ENCODE measurements around the gene NOL4L.

NOL4L gene

DNA sequence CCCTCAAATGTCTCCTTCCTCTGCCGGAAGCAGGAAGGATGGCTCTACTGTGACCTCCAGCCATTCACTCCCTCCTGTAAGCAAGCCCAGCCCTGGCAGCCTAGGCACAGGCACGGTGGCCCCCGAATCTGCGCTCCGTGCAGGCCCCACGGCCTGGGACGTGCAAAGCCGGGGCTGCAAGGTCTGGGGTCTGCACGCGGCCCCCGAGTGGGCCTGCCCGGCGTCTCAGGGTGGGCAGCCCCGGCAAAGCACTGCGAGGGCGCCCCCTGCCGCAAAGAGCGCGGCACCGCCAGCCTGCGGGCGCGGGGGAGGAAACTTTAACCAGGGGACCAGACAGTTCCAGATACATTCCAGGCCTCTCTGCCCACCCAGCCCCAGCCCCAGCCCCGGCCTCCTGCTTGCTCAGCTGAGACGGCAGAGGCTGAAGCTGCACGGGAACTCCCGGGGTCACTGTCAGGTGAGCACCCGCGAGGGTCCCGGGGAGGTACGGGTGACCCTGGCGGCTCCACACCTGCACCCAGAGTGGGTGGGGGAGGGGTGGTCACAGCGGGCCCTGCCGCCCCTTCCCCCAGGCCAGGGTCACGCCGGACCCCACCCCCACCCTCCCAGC, 128.2 kb downstream of the NOL4L start:
- no peak for DNase-seq (ENCODE audit: low read depth)

DNA sequence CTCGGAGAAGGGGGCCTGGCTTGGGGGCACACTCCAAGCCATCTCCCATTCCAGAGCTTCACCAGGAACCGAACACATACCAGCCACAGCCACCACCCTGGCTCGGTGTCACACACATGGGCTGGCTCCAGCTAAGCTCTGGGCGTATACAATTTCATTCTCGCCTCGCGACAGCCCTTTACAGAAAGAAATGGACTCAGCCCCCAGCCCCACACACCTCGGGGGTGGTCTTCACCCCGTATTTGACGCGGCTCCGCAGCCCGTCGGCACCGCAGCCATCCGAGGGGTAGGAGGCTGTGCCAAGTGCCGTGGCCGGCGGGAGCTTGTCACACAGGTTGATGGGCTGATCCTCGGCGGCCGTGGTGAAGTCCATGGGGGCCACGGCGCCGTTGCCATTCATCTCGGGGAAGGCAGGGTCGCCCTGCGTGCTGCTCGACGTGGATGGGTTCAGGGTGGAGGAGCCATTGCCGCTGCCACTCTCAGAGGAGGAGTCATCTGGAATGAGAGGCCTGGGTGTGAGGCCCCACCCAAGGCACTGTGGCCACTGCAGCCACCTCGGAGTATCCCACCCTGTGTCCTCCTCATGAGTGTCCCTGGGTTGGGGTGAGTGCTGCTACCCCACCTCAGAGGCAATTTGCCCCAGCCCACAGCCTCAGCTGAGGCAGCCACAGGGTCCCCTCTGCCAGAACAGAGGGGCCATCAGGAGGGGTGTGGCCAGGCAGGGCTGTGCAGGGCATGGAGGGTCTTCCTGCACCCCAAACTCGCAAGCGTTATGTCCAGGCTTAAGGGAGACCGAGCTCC, 129.0 kb downstream of the NOL4L start:
- DNase-seq (ENCODE audit: low read depth), result no peak

DNA sequence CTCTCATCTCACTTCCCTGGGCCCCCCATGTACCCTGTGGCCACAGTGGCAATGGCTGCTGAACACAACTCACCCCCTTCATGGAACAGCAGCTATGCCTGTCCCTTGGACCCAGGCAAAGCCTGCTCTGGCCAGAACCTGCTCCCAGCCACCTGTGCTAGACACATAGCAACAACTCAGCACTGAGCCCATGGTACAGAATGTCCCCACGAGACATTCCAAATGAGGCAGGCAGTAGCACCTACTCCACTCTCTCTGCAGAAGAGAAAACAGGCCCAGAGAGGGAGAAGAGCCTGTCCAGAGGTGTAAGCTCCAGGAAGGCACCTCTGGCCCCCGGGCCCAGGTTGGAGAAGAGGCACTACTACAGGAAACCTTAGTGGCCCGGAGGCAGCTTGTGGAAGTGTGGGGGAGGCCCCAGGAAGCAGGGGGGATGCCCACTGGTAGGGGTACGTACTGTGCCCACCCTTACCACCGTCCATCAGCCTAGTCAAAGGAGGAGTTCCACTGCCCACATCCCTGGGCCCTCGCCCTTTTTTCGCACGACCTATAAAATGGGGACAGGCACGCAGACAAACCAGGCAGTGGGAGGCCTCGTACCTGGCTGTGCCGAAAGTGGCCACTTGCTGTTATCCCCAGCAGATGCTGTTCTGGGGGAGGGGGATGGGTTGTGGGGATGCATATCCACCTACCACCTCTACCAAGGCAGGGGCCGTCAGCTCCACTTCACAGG, 129.8 kb downstream of the NOL4L start:
- DNase-seq (ENCODE audit: low read depth), result no peak

DNA sequence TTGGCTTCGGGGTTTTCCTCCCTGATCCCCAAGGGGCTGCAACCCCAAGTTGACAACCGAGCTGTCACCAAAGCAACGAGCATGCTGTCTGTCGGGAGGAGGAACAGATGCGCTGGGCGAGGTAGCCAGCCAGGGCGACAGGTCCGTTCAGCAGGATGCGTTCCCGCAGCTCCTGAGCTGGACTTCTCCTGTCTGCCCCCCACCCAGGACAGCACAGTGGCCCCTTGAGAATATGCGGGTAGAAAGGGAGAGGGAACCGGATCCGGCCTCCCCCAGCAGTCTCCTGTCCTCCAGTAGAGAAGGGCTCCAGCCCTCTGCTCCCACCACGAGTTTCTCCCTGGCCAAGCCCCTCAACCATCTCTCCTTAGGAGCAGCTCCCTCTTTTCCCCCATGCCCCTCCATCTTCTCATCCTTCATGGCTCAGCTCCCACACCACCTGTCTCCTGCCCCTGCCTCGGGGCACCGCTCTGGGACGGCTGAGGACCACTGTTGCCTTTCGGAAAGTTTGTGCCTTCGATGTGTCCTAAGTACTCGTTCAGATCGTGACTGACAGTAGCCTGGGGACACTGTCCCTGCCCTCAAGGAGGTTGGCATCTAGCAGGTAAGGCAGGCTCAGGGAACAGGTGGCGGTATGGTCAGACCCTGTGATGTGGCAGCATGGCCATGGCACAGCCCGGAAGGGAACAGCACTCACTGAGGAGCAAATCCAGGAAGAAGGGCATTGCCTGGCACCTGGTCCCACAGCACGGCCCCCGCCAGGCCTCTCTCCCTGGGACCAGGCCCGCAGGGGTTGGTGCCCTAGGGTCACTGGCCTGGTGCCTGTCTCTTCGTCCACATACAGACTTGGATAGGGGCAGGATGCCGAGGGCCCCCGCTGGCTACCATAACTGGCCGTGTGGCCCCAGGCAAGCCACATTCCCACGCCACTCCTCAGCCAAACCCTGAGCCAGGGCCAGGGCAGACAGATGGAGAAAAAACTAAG, 130.7 kb downstream of the NOL4L start:
- no peak for DNase-seq (ENCODE audit: low read depth)

DNA sequence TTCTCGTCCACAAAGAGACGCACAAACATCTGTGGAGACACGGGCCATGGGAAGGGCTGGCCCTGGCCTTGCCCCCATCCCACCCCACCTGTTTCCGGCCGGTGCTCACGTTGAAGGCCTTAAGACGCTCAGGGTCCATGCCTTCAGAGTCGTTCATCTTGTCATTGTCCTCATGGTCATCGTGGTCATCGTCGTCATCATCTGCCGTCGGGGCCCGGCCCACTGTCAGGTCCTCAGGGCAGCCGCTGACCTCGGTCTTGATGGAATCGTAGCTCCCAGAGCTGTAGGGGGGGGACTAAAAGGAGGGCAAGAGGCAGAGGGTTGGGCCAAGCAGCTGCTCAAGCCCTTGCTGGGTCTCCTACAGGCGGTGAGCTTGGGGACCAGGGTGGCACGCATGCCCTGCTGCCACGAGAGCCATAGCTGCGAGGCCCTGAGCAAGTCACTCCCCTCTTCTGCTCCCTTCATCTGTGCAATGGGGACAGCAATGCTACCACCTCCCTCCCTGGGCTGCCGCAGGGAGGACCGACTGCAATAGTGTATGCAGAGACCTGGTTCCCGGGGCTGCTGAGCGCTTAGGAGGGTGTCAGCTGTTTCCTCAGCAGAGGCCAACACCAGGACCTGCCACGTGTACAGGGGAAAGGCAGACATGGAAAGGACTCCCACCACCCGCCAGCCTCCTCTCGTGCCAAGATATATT, 131.5 kb downstream of the NOL4L start:
- no peak for DNase-seq (ENCODE audit: low read depth)

DNA sequence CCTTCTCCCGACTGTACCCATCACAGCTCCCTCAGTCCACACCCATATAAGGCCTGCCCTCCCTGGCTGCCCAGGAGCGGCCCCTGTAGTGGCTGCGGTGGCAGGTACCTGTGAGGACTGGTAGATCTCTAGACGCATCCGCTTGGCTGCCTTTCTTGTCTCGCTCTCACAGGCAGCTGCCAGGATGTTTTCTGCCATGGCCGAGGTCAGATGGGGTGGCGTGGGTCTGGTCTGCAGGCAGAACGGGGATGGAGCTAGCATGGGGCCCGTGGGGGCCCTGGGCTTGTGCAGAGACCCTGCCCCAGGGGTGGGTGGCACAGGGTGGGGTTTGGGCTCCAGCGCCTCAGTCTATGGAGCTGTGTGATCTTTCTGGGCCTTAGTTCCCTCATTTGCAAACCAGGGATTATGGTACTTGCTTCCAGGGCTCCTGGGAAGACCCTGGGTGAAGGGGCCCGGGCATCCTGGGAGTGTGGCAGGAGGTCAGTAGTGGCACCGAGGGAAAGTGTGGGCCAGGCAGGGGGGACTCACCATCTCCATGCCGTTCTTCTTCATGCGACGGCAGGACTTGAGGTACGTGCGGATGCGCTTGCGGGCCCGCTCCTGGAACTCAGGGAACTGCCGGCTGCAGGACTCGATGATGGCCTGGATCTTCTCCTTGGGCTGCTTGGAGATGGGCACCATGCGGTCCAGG, 132.2 kb downstream of the NOL4L start:
- DNase-seq (ENCODE audit: low read depth), result no peak

DNA sequence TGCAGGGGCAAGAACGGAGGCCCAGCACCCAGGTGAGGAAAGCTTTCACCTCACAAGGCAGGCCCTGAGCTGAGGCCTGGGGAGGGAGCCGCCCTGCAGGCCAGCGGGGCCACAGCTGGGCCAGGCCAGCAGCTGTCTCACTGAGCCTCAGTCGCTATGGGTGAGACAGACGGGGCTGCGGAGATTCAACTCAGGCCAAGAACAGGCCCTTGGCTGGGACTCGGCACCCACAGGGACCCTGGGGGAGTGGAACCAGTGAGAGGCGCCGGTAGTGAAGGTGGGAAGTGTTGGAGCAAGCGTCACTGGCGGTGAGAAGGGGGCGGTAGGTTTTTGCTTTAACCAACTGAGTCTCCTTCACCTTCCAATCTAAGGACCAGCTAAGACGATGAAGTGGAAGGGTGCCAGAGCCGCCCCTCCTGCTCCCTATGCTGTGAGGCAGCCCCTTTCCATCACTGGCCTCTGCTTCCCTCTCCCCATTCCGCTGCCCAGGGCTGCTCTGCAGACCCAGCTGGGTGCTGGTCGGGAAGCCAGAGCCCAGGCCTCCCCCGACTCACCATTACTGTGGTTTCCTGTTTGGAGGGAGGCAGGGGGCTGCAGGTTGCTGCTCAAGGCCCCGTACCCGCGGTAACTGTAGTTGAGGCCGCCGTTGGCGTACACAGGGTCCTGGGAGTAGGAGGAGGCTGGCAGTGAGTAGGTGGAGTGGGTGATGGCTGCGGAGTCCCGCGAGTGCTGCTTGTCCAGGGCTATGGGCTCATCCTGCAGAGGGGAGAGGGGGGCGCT, 133.3 kb downstream of the NOL4L start:
- no peak for DNase-seq (ENCODE audit: low read depth)

DNA sequence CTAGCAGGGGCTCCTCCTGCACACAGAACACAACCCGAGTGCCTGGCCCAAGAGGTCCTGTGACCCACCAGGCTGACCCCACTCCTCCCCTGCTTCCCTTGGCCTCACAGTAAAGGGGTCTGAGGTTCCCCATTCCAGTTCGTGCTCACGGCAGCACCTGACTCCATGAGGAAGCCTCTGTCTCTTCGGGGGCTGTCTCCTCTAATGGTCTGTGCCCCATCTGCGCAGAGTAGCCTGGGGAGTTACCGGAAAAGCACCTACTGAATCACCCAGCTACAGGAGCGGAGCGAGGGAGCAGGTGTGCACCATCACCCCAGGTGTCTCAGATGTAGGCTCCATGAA, 133.8 kb downstream of the NOL4L start:
- no peak for DNase-seq (ENCODE audit: low read depth)

DNA sequence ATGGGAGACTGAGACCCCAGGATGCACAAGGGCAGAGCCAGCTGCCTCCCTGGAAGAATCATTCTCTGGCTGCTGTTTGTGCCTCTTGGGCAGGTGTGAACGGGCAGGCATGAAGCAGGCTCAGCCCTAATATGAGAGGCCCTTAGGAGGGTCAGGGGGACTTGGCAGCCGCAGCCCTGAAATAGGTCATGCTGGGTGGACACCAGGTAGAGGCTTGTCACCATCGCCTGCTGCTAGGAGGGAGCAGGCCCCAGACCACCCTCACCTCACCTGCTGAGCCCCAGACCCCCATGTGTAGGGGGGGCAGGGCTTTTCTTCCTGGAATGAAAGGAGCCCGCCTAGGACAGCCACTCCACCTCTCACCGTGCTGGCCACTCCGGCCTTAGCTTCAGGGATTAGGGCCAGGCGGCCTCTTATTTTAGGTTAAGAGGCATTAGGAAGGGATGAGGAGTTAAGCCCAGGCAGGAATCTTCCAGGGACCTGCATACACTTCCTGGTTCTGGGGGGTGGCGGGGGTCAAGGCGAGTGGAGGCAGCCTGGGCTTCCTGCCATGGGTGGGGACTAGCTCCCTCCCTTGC, 134.6 kb downstream of the NOL4L start:
- DNase-seq (ENCODE audit: low read depth), result no peak

DNA sequence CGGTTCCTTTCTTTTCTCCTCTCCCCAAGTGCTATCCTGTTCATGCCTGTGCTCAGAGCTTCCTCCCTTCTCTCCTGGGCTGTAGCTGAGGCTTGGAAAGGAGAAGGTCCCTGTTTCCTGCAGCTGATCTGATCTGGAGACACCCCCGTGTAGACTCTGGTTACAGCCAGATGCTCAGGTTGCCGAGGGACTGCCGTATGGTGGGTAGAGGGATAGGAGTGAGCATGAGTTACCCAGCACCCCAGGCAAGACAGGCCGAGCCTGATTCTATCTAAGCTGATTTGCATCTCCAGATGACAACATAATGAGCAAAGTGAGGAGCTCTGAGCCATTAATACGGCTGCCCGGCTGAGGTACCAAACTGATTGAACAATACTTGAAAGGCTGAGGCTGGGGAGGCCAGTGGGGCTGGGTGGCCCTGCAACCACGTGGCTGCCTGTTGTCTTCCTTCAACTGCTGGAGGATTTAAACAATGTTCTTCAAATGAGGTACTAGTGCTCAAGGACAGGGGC, 135.2 kb downstream of the NOL4L start:
- DNase-seq (ENCODE audit: low read depth), result no peak

DNA sequence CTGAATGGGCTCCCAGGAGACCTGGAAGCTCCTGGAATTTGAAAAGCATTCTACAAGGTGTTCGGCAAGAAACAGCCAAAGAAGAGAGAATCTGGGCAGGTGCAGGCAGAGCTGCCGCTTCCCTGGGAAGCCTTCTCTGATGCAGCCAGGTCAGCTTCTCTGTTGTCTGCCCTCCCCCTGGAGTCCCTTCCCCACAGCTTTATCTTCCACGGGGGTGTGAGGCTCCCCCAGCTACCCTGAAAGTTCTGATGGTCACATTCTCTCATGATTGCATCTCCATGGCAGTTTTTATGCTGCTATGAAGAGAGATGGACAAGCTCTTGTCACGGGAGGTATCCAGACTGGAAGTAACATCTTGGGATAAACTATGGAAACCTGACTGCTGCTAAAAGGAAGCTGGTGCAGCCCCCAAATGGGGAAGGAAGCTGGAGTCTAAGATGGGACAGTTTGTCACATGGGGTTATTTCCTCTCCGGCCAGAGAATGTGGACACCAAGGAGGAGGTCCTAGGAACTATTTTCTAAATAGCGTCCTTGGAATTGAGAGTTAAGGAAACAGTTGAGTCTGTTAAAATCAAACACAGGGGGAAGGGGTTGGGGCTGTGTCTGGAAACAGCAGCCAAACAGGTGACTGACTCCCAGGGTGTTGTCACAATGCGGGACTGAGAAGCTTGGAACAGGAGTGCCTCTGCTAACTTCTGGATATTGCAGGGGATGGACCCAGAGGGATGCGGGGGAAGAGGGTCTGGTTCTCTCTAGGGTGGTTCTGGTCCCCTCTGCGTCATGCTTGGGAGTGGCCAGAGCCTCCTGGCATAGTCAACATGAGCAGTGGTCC, 135.9 kb downstream of the NOL4L start:
- DNase-seq (ENCODE audit: low read depth), result no peak

DNA sequence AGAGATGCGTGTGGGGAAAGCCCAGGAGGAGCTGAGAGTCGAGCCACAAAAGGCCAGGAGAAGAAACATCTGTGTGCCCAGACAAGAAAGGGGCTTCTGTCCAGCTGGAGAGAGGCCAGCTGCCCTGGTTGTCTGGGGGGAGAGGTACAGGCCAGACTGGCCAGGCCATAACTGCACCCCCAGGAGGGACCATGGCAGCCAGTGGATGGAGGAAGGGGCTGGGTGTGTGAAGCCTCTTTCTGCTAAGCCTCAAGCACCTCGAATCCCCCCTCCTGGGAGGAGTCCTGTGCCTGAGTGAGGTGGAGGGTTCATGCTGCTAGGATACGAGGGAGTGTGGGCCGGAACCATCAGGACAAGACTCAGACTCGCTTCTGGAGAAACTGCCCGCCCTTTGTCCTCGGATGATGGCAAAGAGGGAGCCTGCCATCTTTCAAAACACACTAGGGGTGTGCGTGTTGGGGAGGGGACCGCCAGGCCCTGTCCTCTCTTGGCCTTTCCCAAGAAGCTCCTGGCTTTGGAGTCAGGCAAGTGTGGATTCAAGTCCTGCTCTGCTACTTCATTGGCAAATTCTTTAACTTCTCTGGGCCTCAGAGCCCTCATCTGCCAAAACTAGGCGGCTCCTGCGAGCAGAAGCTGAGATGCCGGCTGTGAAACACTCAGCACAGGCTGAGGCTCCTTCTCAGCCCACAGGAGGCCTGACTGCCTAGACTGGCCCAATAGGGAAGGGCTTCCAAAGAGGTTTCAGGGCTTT, 136.7 kb downstream of the NOL4L start:
- no peak for DNase-seq (ENCODE audit: low read depth)

DNA sequence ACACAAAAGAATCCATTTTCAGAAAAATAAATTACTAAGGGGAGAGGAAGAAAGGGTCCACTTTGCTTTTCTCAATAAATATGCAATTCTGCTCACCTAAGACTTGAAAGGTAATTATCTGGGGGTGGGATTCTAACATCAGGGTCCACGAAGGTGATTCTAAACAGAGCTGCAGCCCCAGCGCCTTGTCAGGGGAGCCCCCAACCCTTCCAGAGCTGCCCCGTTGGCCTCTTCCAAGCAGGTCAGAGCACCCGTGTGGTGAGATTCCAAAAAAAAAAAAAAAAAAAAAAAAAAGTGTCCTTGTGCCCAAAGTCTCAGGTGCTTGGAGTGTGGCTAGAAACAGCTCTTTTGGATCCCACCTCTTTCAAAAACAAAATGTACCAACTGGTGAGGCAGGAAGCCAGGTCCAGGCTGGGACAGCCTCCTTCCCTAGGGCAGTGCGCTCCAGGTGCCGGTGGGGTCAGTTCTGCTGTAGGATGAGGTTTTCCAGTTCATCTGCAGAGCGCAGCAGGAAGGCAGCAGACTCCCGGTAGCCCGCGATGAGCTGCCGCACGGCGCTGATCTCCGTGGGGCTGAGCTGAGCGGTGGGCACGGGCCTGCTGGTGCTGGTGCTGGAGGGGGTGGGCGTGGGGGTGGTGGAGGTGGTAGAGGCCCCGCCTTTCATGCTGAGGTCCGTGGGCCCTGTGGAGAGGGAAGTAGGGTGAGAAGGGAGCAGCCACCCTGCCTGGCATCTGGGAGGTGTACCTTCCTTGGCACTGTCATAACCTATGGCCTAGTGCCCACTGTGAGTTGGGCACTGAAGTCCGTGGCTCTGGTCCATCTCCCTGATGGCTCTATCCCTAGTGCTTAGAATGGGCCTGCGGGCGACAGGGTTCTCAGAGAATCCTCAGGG, 137.8 kb downstream of the NOL4L start:
- no peak for DNase-seq (ENCODE audit: low read depth)

DNA sequence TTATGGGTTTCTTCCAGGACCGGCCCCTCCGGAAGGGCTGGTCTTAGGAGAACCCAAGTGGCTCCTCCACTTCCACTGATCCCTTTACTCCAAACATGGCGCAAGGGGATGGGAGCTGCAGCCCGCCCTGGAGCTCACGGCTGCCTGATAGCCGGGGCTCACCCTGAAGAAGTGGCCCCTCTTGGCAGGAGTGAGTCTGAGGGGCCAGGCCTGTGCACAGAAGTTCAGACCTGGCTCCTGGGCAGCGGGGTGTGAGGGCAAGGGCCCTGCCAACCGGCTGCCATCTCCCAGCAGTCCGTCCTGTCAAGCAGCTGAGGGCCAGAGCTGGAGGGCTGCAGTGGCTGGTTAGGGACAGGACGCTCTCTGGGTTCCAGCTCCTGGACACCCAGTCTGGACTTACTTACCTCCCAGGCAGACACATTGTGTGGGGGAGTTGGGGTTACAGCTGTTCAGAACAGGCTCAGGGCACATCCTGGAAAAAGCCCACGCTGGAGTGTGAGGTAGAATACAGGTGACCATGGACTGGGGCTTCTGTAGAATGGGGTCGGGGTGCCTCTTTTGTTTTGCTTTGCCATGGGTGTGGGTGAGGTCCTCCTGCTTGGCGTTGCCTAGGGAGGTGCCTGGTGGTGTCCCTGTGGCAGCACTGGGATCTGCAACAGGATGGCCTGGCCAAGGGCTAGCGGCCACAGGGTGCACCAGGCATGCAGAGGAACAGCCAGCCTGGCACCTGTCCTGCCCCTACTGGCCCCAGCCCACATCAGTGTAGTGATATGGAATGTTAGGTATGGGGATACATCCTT, 138.6 kb downstream of the NOL4L start:
- no peak for DNase-seq (ENCODE audit: low read depth)

DNA sequence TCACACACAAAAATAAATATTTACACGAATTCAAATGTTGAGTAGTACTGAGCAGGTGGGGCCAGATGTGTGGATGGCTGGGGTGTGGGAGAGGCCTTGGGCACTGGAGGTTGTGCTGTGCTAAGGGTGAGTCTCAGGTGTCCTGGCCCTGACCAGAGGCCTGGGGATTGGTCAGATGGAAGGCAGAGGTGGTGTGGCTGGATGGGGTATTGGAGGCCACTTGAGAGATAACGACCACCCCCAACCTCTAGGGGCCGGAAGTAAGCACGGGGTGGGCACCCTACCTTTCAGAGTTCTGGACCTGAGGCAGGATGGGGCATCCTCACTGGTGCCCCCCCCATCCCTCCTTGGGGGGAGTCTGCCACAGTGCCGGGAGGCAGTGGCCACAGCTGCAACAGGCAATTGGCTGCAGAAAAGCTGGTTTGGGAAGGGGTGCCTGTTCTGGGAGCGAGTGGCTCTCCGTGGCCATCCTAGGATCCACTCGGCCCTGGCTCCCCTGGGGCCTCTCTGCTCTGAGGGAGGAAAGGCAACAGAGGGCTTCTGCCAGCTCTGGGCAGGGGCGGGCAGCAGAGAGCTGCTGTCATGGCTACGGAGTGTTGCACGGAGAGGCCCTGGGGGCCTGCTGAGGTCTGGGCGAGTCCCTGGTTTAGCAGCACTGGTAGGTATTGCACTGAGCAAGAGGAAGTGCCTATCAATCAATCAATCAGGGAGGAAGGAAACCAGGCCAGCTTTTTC, 139.4 kb downstream of the NOL4L start:
- no peak for DNase-seq (ENCODE audit: low read depth)
